Parathyroid adenoma (tissue), 2 donors: ENCODE measurements around the gene PLA2G4B.

Experiments
- H2AFZ ChIP-seq: fragments of 300-600 bp; sonication (generic); one replicate; pipeline ENCODE4 v1.7.0; 2017; ENCODE audit warnings: antibody characterized with exemption, mild to moderate bottlenecking
- H3K27ac ChIP-seq: fragments of 300-600 bp; sonication (generic); one replicate; pipeline ENCODE4 v1.7.0; 2017
- H3K27me3 ChIP-seq: fragments of 300-600 bp; sonication (generic); one replicate; pipeline ENCODE4 v1.7.0; 2017; ENCODE audit warnings: low read length; ENCODE audit not compliant: control insufficient read depth, insufficient read depth
- H3K36me3 ChIP-seq: fragments of 300-600 bp; sonication (generic); one replicate; pipeline ENCODE4 v1.7.0; 2017; ENCODE audit warnings: low read length; ENCODE audit not compliant: control insufficient read depth, insufficient read depth
- H3K4me1 ChIP-seq: fragments of 300-600 bp; sonication (generic); one replicate; pipeline ENCODE4 v1.7.0; 2017; ENCODE audit warnings: control low read depth
- H3K4me2 ChIP-seq: fragments of 300-600 bp; sonication (generic); one replicate; pipeline ENCODE4 v1.7.0; 2017; ENCODE audit warnings: low read length
- H3K4me3 ChIP-seq: fragments of 300-600 bp; sonication (generic); one replicate; pipeline ENCODE4 v1.7.0; 2017; ENCODE audit warnings: low read depth, low read length
- H3K79me2 ChIP-seq: fragments of 300-600 bp; sonication (generic); one replicate; pipeline ENCODE4 v1.7.0; 2017; ENCODE audit warnings: control low read depth
- H3K9ac ChIP-seq: fragments of 300-600 bp; sonication (generic); one replicate; pipeline ENCODE4 v1.7.0; 2017; ENCODE audit warnings: mild to moderate bottlenecking
- H3K9me3 ChIP-seq: fragments of 300-600 bp; sonication (generic); one replicate; pipeline ENCODE4 v1.7.0; 2017; ENCODE audit warnings: low read length; ENCODE audit not compliant: control insufficient read depth
- TF ChIP-seq, protein P1 (sequence below): fragments of 300-600 bp; sonication (generic); IDR thresholded peaks from one replicate; pipeline ENCODE4 v1.7.0; 2017; ENCODE audit warnings: antibody characterized with exemption, mild to moderate bottlenecking
- donor health status: primary hyperparathyroidism.

PLA2G4B gene

DNA sequence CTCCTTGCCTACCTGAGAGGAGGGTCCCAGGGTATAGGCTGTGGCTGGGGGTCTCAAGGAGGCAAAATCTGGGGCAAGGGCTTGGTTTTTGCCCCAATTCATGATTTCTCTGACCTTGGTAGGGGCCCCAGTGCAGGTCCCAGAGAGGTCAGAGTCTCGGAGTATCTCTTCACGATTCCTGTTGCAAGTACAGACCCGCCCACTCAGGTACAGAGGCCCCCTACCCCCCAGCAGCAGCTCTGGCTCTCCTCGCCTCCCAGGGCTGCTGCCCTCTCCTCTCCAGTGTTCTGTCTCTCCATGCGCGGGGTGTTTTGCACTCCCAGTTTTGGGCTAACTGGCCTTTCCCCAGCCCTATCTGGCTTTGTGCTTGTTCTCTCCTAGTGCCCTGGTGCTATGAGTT lies 16.2 kb upstream of the PLA2G4B start:
- TF ChIP-seq, protein P1, sequence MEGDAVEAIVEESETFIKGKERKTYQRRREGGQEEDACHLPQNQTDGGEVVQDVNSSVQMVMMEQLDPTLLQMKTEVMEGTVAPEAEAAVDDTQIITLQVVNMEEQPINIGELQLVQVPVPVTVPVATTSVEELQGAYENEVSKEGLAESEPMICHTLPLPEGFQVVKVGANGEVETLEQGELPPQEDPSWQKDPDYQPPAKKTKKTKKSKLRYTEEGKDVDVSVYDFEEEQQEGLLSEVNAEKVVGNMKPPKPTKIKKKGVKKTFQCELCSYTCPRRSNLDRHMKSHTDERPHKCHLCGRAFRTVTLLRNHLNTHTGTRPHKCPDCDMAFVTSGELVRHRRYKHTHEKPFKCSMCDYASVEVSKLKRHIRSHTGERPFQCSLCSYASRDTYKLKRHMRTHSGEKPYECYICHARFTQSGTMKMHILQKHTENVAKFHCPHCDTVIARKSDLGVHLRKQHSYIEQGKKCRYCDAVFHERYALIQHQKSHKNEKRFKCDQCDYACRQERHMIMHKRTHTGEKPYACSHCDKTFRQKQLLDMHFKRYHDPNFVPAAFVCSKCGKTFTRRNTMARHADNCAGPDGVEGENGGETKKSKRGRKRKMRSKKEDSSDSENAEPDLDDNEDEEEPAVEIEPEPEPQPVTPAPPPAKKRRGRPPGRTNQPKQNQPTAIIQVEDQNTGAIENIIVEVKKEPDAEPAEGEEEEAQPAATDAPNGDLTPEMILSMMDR: no peak
- Histone ChIP-seq H3K36me3 (no peaks in the 10 kb centered on the region), H3K27me3 (no peaks in the 10 kb centered on the region), H3K27ac (no peak overlapping the region), H2AFZ (no peak overlapping the region), H3K4me1 (no peaks in the 10 kb centered on the region), H3K79me2 (no peaks in the 10 kb centered on the region), H3K4me2 (no peak overlapping the region), H3K9me3 (no peaks in the 10 kb centered on the region), H3K9ac (no peak overlapping the region), H3K4me3 (no peak overlapping the region)

DNA sequence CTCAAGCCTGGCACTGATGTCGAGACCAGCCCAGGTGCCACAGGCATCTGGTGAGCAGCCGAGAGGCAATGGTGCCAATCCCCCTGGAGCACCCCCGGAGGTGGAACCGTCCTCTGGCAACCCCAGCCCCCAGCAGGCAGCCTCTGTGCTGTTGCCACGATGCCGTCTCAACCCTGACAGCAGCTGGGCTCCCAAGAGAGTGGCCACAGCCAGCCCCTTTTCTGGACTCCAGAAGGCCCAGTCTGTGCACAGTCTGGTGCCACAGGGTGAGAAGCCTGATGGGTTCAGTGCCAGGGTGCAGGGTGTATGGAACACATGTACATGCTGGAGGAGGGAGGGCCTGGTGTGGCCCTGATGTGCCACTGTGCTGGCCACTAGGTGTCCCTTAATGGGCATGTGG lies 15.7 kb upstream of the PLA2G4B start:
- no peaks in the 10 kb centered on the region for H3K79me2 ChIP-seq
- no peak overlapping the region for H3K27ac ChIP-seq
- no peak overlapping the region for H3K4me2 ChIP-seq
- H3K27me3 ChIP-seq: no peaks in the 10 kb centered on the region
- H3K9me3 ChIP-seq: no peaks in the 10 kb centered on the region
- H3K4me1 ChIP-seq: no peaks in the 10 kb centered on the region
- H3K36me3 ChIP-seq: no peaks in the 10 kb centered on the region
- TF ChIP-seq, protein P1: no peak
- no peak overlapping the region for H3K9ac ChIP-seq
- H2AFZ ChIP-seq: no peak overlapping the region
- H3K4me3 ChIP-seq: no peak overlapping the region

- Histone ChIP-seq H3K27me3 (no peaks in the 10 kb centered on the region), H3K27ac (no peak overlapping the region), H3K9me3 (no peaks in the 10 kb centered on the region), H3K9ac (no peak overlapping the region), H3K4me3 (no peak overlapping the region), H3K79me2 (no peaks in the 10 kb centered on the region), H3K4me2 (no peak overlapping the region), H3K4me1 (no peaks in the 10 kb centered on the region), H3K36me3 (no peaks in the 10 kb centered on the region), H2AFZ (no peak overlapping the region)
- TF ChIP-seq, protein P1: no peak
Observed at GRCh38 chr15:41823502-41823901, 15.1 kb upstream of the PLA2G4B start.

DNA sequence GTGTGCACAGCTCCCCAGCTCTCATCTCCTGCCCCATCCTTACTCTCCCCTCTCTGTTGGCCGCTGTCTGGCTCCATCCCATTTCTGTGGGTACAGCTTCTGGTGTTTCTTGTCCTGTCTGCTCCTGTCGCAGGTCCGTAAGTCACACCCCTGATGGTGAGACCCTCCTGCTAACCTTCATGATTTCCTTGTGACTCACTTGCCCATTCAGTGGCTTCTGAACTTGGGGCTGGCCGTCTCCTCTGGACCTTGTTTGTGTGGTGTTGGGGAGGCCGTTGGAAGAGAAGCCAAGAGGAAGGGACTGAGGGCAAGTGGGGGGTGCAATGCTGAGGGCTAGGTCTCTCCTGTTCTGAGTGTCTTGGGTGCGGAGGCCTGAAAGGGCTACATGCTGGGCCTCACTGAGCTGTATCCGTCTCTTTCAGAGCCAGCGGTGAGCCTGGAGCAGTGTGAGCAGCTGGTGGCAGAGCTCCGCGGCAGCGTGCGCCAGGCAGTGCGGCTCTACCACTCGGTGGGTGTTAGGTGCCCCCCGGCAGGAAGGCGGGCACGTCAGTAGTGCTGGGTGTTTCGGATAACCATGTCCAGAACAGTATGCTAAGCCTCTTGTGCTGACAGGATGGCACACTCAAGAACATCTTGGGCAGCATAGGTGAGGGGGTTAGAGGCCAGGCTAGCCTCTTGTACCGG lies 14.4 kb upstream of the PLA2G4B start:
- Histone ChIP-seq H3K27me3 (no peaks in the 10 kb centered on the region), H3K4me1 (no peaks in the 10 kb centered on the region), H3K27ac (no peak overlapping the region), H3K9ac (no peak overlapping the region), H3K36me3 (no peaks in the 10 kb centered on the region), H3K79me2 (no peaks in the 10 kb centered on the region), H3K9me3 (no peaks in the 10 kb centered on the region), H3K4me3 (no peak overlapping the region), H2AFZ (no peak overlapping the region), H3K4me2 (no peak overlapping the region)
- TF ChIP-seq, protein P1: no peak

GRCh38 chr15:41825145-41825544 lies 13.5 kb upstream of the PLA2G4B start:
- no peak overlapping the region for H3K27ac ChIP-seq
- TF ChIP-seq, protein P1: no peak
- H3K9me3 ChIP-seq: no peaks in the 10 kb centered on the region
- H3K36me3 ChIP-seq: no peaks in the 10 kb centered on the region
- H3K4me3 ChIP-seq: no peak overlapping the region
- no peaks in the 10 kb centered on the region for H3K79me2 ChIP-seq
- H2AFZ ChIP-seq: no peak overlapping the region
- H3K4me1 ChIP-seq: no peaks in the 10 kb centered on the region
- no peak overlapping the region for H3K9ac ChIP-seq
- H3K27me3 ChIP-seq: no peaks in the 10 kb centered on the region
- H3K4me2 ChIP-seq: no peak overlapping the region
